CD8-positive, alpha-beta memory T cell (primary cell): ENCODE data around the gene ACADS. TPM values are rescaled to one million over a fixed set of nuclear protein-coding genes. Genes with fewer than 3 reads are reported as not detected.
"Not testable (repeated sequence)": the region's sequence is repeated elsewhere in the genome, so short reads cannot be mapped to it uniquely, and the experiment has no call there.

Experiments used
- CTCF ChIA-PET: fragments of 350-600 bp; sonication (Branson Sonifier 250); formaldehyde crosslinking; loops from one replicate; lab custom pipeline; 2021; ENCODE audit warnings: antibody characterized with exemption; lab: Charles Lee
- POLR2A ChIA-PET: fragments of 350-600 bp; sonication (Branson Sonifier 250); formaldehyde crosslinking; loops from one replicate; lab custom pipeline; 2021; ENCODE audit warnings: antibody characterized with exemption; lab: Charles Lee
- DNase-seq, 5 donors: peaks; one replicate each; pipeline versions ENCODE4 v3.0.0 to v3.0.0-alpha.2; 2020 to 2022; ENCODE audit warnings: mixed read lengths in 1 of 5
- H3K27ac ChIP-seq: one replicate; pipeline ENCODE4 v1.7.0; 2013; ENCODE audit warnings: low read depth, mild to moderate bottlenecking, low read length, moderate library complexity
- H3K27me3 ChIP-seq: 2 replicates; pipeline ENCODE4 v1.7.0; 2013; ENCODE audit warnings: low read length, mild to moderate bottlenecking; ENCODE audit not compliant: insufficient read depth, poor library complexity, severe bottlenecking
- H3K36me3 ChIP-seq: 2 replicates; pipeline ENCODE4 v1.7.0; 2013; ENCODE audit warnings: mild to moderate bottlenecking, low read length, moderate library complexity; ENCODE audit not compliant: insufficient read depth
- H3K4me1 ChIP-seq: 2 replicates; pipeline ENCODE4 v1.7.0; 2013; ENCODE audit warnings: mild to moderate bottlenecking, low read length, moderate library complexity; ENCODE audit not compliant: insufficient read depth
- H3K4me3 ChIP-seq: 2 replicates; pipeline ENCODE4 v1.7.0; 2013; ENCODE audit warnings: mild to moderate bottlenecking, low read length
- H3K9me3 ChIP-seq: 2 replicates; pipeline ENCODE4 v1.7.0; 2013; ENCODE audit warnings: mild to moderate bottlenecking, low read length
- H3K27ac Mint-ChIP-seq, 8 donors: one replicate each; pipeline ENCODE4 v1.8.0; 2020 to 2021; ENCODE audit warnings: mixed read lengths in 8 of 8, mild to moderate bottlenecking in 6 of 8, inconsistent platforms in 3 of 8, moderate library complexity in 3 of 8
- H3K27me3 Mint-ChIP-seq, 2 donors: one replicate each; pipeline ENCODE4 v1.8.0; 2020 to 2021; ENCODE audit warnings: mixed read lengths in 2 of 2, mild to moderate bottlenecking in 1 of 2, moderate library complexity in 1 of 2
- H3K36me3 Mint-ChIP-seq, 3 donors: one replicate each; pipeline ENCODE4 v1.8.0; 2020 to 2021; ENCODE audit warnings: mixed read lengths in 3 of 3, inconsistent platforms in 1 of 3, mild to moderate bottlenecking in 1 of 3
- H3K4me1 Mint-ChIP-seq, 3 donors: one replicate each; pipeline ENCODE4 v1.8.0; 2020 to 2021; ENCODE audit warnings: mixed read lengths in 3 of 3, inconsistent platforms in 1 of 3, mild to moderate bottlenecking in 1 of 3
- H3K4me3 Mint-ChIP-seq, 7 donors: one replicate each; pipeline ENCODE4 v1.8.0; 2020 to 2021; ENCODE audit warnings: mixed read lengths in 7 of 7, mild to moderate bottlenecking in 6 of 7, moderate library complexity in 4 of 7, inconsistent platforms in 2 of 7
- H3K9me3 Mint-ChIP-seq, 5 donors: one replicate each; pipeline ENCODE4 v1.8.0; 2020 to 2022; ENCODE audit warnings: mixed read lengths in 5 of 5, mild to moderate bottlenecking in 3 of 5, moderate library complexity in 2 of 5, inconsistent platforms in 1 of 5
- polyA plus RNA-seq: library from polyadenylated mRNA; unstranded; fragments of 300-500 nt; fragmentation: Illumina TruSeq; gene quantifications from one replicate; pipeline ENCODE4 v1.2.3, GENCODE V29; 2021
- total RNA-seq, 2 experiments: library from RNA; stranded (reverse); gene quantifications; one replicate each; pipeline ENCODE4 v1.2.3, GENCODE V29; 2021

The ACADS gene
- total and polyA plus RNA-seq, 3 experiments from 2014 or later: 11.2 to 19.7 (median 12.1) TPM

- POLR2A ChIA-PET: no interaction called here
- CTCF ChIA-PET: interaction anchor here (2.0 kb wide), 1 partner anchor 72 kb away, joined by 6 read pairs; no protein-coding TSS in a partner anchor
- Histone ChIP-seq H3K27me3 (no peaks in the 10 kb centered on the region), H3K36me3 (peaks cover 25% of the 10 kb centered on the region), H3K4me3 (no peak overlapping the region), H3K9me3 (no peaks in the 10 kb centered on the region), H3K4me1 (peaks cover 9% of the 10 kb centered on the region), H3K27ac (no peak overlapping the region)
- H3K4me1 Mint-ChIP-seq: peaks cover 13 to 18% (median 17%) of the 10 kb centered on the region in 3 donors
- no peak for DNase-seq
- H3K4me3 Mint-ChIP-seq: no peak overlapping the region
- H3K27ac Mint-ChIP-seq: no peak overlapping the region
- H3K27me3 Mint-ChIP-seq: no peaks in the 10 kb centered on the region
- H3K36me3 Mint-ChIP-seq: peaks cover 19 to 71% (median 28%) of the 10 kb centered on the region in 3 donors
- no peaks in the 10 kb centered on the region for H3K9me3 Mint-ChIP-seq
Observed at GRCh38 chr12:120720987-120721801, 4.4 kb upstream of the ACADS start.

- peaks cover 16% of the 10 kb centered on the region for H3K4me1 ChIP-seq
- Mint-ChIP-seq H3K4me1 (peaks cover 18 to 24% (median 20%) of the 10 kb centered on the region in 3 donors), H3K36me3 (peaks cover 14 to 65% (median 23%) of the 10 kb centered on the region in 3 donors), H3K27ac (no peak overlapping the region), H3K27me3 (no peaks in the 10 kb centered on the region), H3K4me3 (no peak overlapping the region), H3K9me3 (no peaks in the 10 kb centered on the region)
- no peak for DNase-seq
- POLR2A ChIA-PET: no interaction called here
- H3K9me3 ChIP-seq: no peaks in the 10 kb centered on the region
- no peaks in the 10 kb centered on the region for H3K27me3 ChIP-seq
- peaks cover 25% of the 10 kb centered on the region for H3K36me3 ChIP-seq
- CTCF ChIA-PET: no interaction called here
- H3K27ac ChIP-seq: no peak overlapping the region
- no peak overlapping the region for H3K4me3 ChIP-seq
Observed at GRCh38 chr12:120721866-120722265, 3.8 kb upstream of the ACADS start.

GRCh38 chr12:120722784-120723183 is 2.8 kb upstream of the ACADS start:
- Mint-ChIP-seq H3K4me3 (no peak overlapping the region), H3K27me3 (no peaks in the 10 kb centered on the region), H3K9me3 (no peaks in the 10 kb centered on the region), H3K27ac (peak overlapping the region in 1 of 8 donors; percentile 75), H3K4me1 (peaks cover 18 to 26% (median 20%) of the 10 kb centered on the region in 3 donors), H3K36me3 (peaks cover 14 to 59% (median 21%) of the 10 kb centered on the region in 3 donors)
- Histone ChIP-seq H3K36me3 (peaks cover 25% of the 10 kb centered on the region), H3K9me3 (no peaks in the 10 kb centered on the region), H3K27ac (no peak overlapping the region), H3K27me3 (no peaks in the 10 kb centered on the region), H3K4me1 (peaks cover 16% of the 10 kb centered on the region), H3K4me3 (no peak overlapping the region)
- ChIA-PET CTCF (no interaction called here), POLR2A (no interaction called here)
- DNase-seq: no peak

- H3K4me3 ChIP-seq: no peak overlapping the region
- ChIA-PET POLR2A (no interaction called here), CTCF (interaction anchor here (1.0 kb wide), 1 partner anchor 78 kb away, joined by 3 read pairs; no protein-coding TSS in a partner anchor)
- no peak overlapping the region for H3K27ac ChIP-seq
- peaks cover 16% of the 10 kb centered on the region for H3K4me1 ChIP-seq
- H3K36me3 Mint-ChIP-seq: peaks cover 13 to 52% (median 15%) of the 10 kb centered on the region in 3 donors
- peaks cover 11% of the 10 kb centered on the region for H3K36me3 ChIP-seq
- no peaks in the 10 kb centered on the region for H3K9me3 ChIP-seq
- peak overlapping the region; percentile 63 to 92 (median 88) for H3K4me3 Mint-ChIP-seq
- DNase-seq: no peak
- peak overlapping the region in 2 of 8 donors; percentile 4 to 86 for H3K27ac Mint-ChIP-seq
- H3K27me3 ChIP-seq: no peaks in the 10 kb centered on the region
- H3K27me3 Mint-ChIP-seq: no peaks in the 10 kb centered on the region
- H3K9me3 Mint-ChIP-seq: no peaks in the 10 kb centered on the region
- H3K4me1 Mint-ChIP-seq: peaks cover 20 to 27% (median 24%) of the 10 kb centered on the region in 3 donors
Observed at GRCh38 chr12:120724720-120725119, 906 bp upstream of the ACADS start.

- H3K9me3 Mint-ChIP-seq: no peaks in the 10 kb centered on the region
- H3K27ac Mint-ChIP-seq: peak overlapping the region in 5 of 8 donors; percentile 27 to 86 (median 77)
- Histone ChIP-seq H3K9me3 (no peaks in the 10 kb centered on the region), H3K4me3 (peak overlapping the region; percentile 76), H3K27me3 (no peaks in the 10 kb centered on the region), H3K4me1 (peaks cover 16% of the 10 kb centered on the region), H3K27ac (peak overlapping the region; percentile 20), H3K36me3 (peaks cover 6% of the 10 kb centered on the region)
- POLR2A ChIA-PET: interaction anchor here (0.6 kb wide), 1 partner anchor 1150 kb away, joined by 5 read pairs; no protein-coding TSS in a partner anchor
- no peaks in the 10 kb centered on the region for H3K27me3 Mint-ChIP-seq
- peaks cover 14 to 50% (median 17%) of the 10 kb centered on the region in 3 donors for H3K36me3 Mint-ChIP-seq
- CTCF ChIA-PET: interaction anchor here (1.0 kb wide), 1 partner anchor 78 kb away, joined by 3 read pairs; no protein-coding TSS in a partner anchor
- H3K4me1 Mint-ChIP-seq: peaks cover 20 to 27% (median 24%) of the 10 kb centered on the region in 3 donors
- no peak for DNase-seq
- H3K4me3 Mint-ChIP-seq: peak overlapping the region; percentile 81 to 92 (median 88)
Observed at GRCh38 chr12:120725151-120725658, 421 bp upstream of the ACADS start.

- Mint-ChIP-seq H3K9me3 (no peaks in the 10 kb centered on the region), H3K4me3 (peak overlapping the region; percentile 81 to 92 (median 88)), H3K4me1 (peaks cover 20 to 27% (median 24%) of the 10 kb centered on the region in 3 donors), H3K27me3 (no peaks in the 10 kb centered on the region), H3K36me3 (peaks cover 13 to 45% (median 16%) of the 10 kb centered on the region in 3 donors), H3K27ac (peak overlapping the region in 7 of 8 donors; percentile 45 to 91 (median 83))
- peak overlapping the region; percentile 76 for H3K4me3 ChIP-seq
- ChIA-PET POLR2A (no interaction called here), CTCF (no interaction called here)
- H3K9me3 ChIP-seq: no peaks in the 10 kb centered on the region
- no peak overlapping the region for H3K27ac ChIP-seq
- H3K27me3 ChIP-seq: no peaks in the 10 kb centered on the region
- no peaks in the 10 kb centered on the region for H3K36me3 ChIP-seq
- peaks cover 16% of the 10 kb centered on the region for H3K4me1 ChIP-seq
- DNase-seq: no peak
Observed at GRCh38 chr12:120726510-120726793, 826 bp downstream of the ACADS start.

- H3K36me3 Mint-ChIP-seq: peaks cover 13 to 42% (median 14%) of the 10 kb centered on the region in 3 donors
- Histone ChIP-seq H3K4me3 (no peak overlapping the region), H3K27me3 (no peaks in the 10 kb centered on the region), H3K9me3 (no peaks in the 10 kb centered on the region), H3K4me1 (peaks cover 16% of the 10 kb centered on the region), H3K27ac (no peak overlapping the region), H3K36me3 (no peaks in the 10 kb centered on the region)
- peaks cover 20 to 27% (median 24%) of the 10 kb centered on the region in 3 donors for H3K4me1 Mint-ChIP-seq
- CTCF ChIA-PET: no interaction called here
- no peaks in the 10 kb centered on the region for H3K9me3 Mint-ChIP-seq
- no peaks in the 10 kb centered on the region for H3K27me3 Mint-ChIP-seq
- H3K27ac Mint-ChIP-seq: peak overlapping the region in 1 of 8 donors; percentile 83
- POLR2A ChIA-PET: no interaction called here
- DNase-seq: no peak
- peak overlapping the region in 6 of 7 donors; percentile 81 to 92 (median 88) for H3K4me3 Mint-ChIP-seq
Observed at GRCh38 chr12:120726961-120727360, 1.3 kb downstream of the ACADS start.

GRCh38 chr12:120732198-120732597 is 6.6 kb downstream of the ACADS start:
- H3K4me1 Mint-ChIP-seq, H3K27ac ChIP-seq, H3K27me3 Mint-ChIP-seq, H3K4me3 ChIP-seq, H3K9me3 Mint-ChIP-seq, H3K27ac Mint-ChIP-seq, CTCF ChIA-PET, POLR2A ChIA-PET, H3K9me3 ChIP-seq, H3K36me3 ChIP-seq, H3K4me3 Mint-ChIP-seq, H3K4me1 ChIP-seq, H3K27me3 ChIP-seq, DNase-seq: not testable (repeated sequence)
- peaks cover 12 to 38% (median 17%) of the 10 kb centered on the region in 3 donors for H3K36me3 Mint-ChIP-seq
